GM23338 (cell line): ENCODE measurements around the gene NUP98. TPM values are rescaled to one million over a fixed set of nuclear protein-coding genes. Genes with fewer than 3 reads are reported as not detected.

Experiments
- ATAC-seq: fragments of 200-7000 bp; cut with Tn5 transposase; 3 replicates; pipeline ENCODE4 v1.9.1; 2020
- DNase-seq: peaks from one replicate; pipeline ENCODE4 v3.0.0-alpha.2; 2015; ENCODE audit warnings: low spot score
- H2AFZ ChIP-seq: fragments of 200-600 bp; sonication (generic); 2 replicates; pipeline ENCODE4 v1.8.0; 2016; ENCODE audit warnings: antibody characterized with exemption, mild to moderate bottlenecking, moderate library complexity
- H3F3A ChIP-seq: fragments of 200-600 bp; sonication (generic); replicated peaks from 2 replicates; pipeline ENCODE4 v1.8.0; 2017; ENCODE audit warnings: antibody characterized with exemption, mixed run types, low read depth
- H3K27ac ChIP-seq: fragments of 200-600 bp; sonication (generic); 2 replicates; pipeline ENCODE4 v1.6.1; 2016; ENCODE audit warnings: low read depth
- H3K27me3 ChIP-seq: fragments of 200-600 bp; sonication (generic); 2 replicates; pipeline ENCODE4 v1.8.0; 2016; ENCODE audit warnings: mild to moderate bottlenecking, mixed run types, moderate library complexity; ENCODE audit not compliant: insufficient read depth
- H3K36me3 ChIP-seq: fragments of 200-600 bp; sonication (generic); 2 replicates; pipeline ENCODE4 v1.8.0; 2016; ENCODE audit warnings: mild to moderate bottlenecking; ENCODE audit not compliant: insufficient read depth
- H3K4me1 ChIP-seq: fragments of 200-600 bp; sonication (generic); 2 replicates; pipeline ENCODE4 v1.8.0; 2016; ENCODE audit warnings: mild to moderate bottlenecking, moderate library complexity; ENCODE audit not compliant: insufficient read depth
- H3K4me2 ChIP-seq: fragments of 200-600 bp; sonication (generic); 2 replicates; pipeline ENCODE4 v1.7.1; 2017; ENCODE audit warnings: mixed run types
- H3K4me3 ChIP-seq: fragments of 200-600 bp; sonication (generic); 2 replicates; pipeline ENCODE4 v1.6.1; 2016; ENCODE audit warnings: mixed run types
- H3K79me2 ChIP-seq: fragments of 200-600 bp; sonication (generic); replicated peaks from 2 replicates; pipeline ENCODE4 v1.8.0; 2017; ENCODE audit warnings: mild to moderate bottlenecking; ENCODE audit not compliant: insufficient read depth
- H3K9me2 ChIP-seq: fragments of 200-600 bp; sonication (generic); 2 replicates; pipeline ENCODE4 v1.8.0; 2017; ENCODE audit not compliant: insufficient read depth
- H4K20me1 ChIP-seq: fragments of 200-600 bp; sonication (generic); replicated peaks from 2 replicates; pipeline ENCODE4 v1.8.0; 2017; ENCODE audit warnings: mild to moderate bottlenecking; ENCODE audit not compliant: insufficient read depth
- H3K27ac Mint-ChIP-seq: 2 replicates; pipeline ENCODE4 v1.8.0; 2020; ENCODE audit warnings: inconsistent platforms, mild to moderate bottlenecking, moderate library complexity, mixed read lengths
- H3K27me3 Mint-ChIP-seq: 3 replicates; pipeline ENCODE4 v1.8.0; 2022; ENCODE audit warnings: low read depth, mild to moderate bottlenecking, moderate library complexity, mixed read lengths, inconsistent platforms; ENCODE audit not compliant: insufficient read depth, poor library complexity
- H3K36me3 Mint-ChIP-seq: 3 replicates; pipeline ENCODE4 v1.8.0; 2021; ENCODE audit warnings: low read depth, mild to moderate bottlenecking, inconsistent platforms, moderate library complexity, mixed read lengths
- H3K4me1 Mint-ChIP-seq: 3 replicates; pipeline ENCODE4 v1.8.0; 2020; ENCODE audit warnings: mild to moderate bottlenecking, inconsistent platforms, mixed read lengths
- H3K4me3 Mint-ChIP-seq: 3 replicates; pipeline ENCODE4 v1.8.0; 2021; ENCODE audit warnings: moderate library complexity, mild to moderate bottlenecking, inconsistent platforms, mixed read lengths
- H3K9me3 Mint-ChIP-seq: 3 replicates; pipeline ENCODE4 v1.8.0; 2020; ENCODE audit warnings: moderate library complexity, mild to moderate bottlenecking, inconsistent platforms, mixed read lengths
- CREB1 ChIP-seq: fragments of 250-450 bp; sonication (Bioruptor Pico); IDR thresholded peaks from 2 replicates; pipeline ENCODE4 v1.5.0; 2020; ENCODE audit warnings: low read depth, mild to moderate bottlenecking, moderate library complexity
- CTCF ChIP-seq, 2 experiments: fragments of 200-600 bp in 1 of 2; sonication (generic) in 1 of 2; conservative IDR thresholded peaks; 2 replicates each; pipeline versions ENCODE4 v1.5.1 to v1.6.1; 2016 to 2017; ENCODE audit warnings: antibody characterized with exemption in 2 of 2, low read depth in 2 of 2, mild to moderate bottlenecking in 2 of 2, moderate library complexity in 1 of 2
- ETS1 ChIP-seq: IDR thresholded peaks from 2 replicates; pipeline ENCODE4 v1.6.1; 2016; ENCODE audit warnings: antibody characterized with exemption
- EZH2 ChIP-seq: fragments of 200-600 bp; sonication (generic); IDR thresholded peaks from one replicate; pipeline ENCODE4 v1.8.0; 2017; ENCODE audit warnings: antibody characterized with exemption, mild to moderate bottlenecking, low read depth; ENCODE audit not compliant: unreplicated experiment
- EZH2phosphoT487 ChIP-seq: fragments of 200-600 bp; sonication (generic); IDR thresholded peaks from one replicate; pipeline ENCODE4 v1.8.1; 2018; ENCODE audit warnings: antibody characterized with exemption; ENCODE audit not compliant: unreplicated experiment
- JUNB ChIP-seq: IDR thresholded peaks from one replicate; pipeline ENCODE4 v1.6.1; 2016; ENCODE audit warnings: antibody characterized with exemption; ENCODE audit not compliant: unreplicated experiment
- NANOG ChIP-seq: IDR thresholded peaks from 2 replicates; pipeline ENCODE4 v1.6.1; 2016; ENCODE audit warnings: antibody characterized with exemption, borderline replicate concordance
- POLR2AphosphoS5 ChIP-seq: IDR thresholded peaks from 2 replicates; pipeline ENCODE4 v1.6.1; 2016; ENCODE audit warnings: antibody characterized with exemption, low read depth
- REST ChIP-seq: IDR thresholded peaks from one replicate; pipeline ENCODE4 v1.6.1; 2018; ENCODE audit warnings: antibody characterized with exemption; ENCODE audit not compliant: unreplicated experiment
- STAT1 ChIP-seq: IDR thresholded peaks from one replicate; pipeline ENCODE4 v1.6.1; 2016; ENCODE audit warnings: antibody characterized with exemption; ENCODE audit not compliant: unreplicated experiment
- ZNF114 ChIP-seq: fragments of 250-450 bp; sonication (Bioruptor Pico); IDR thresholded peaks from 2 replicates; pipeline ENCODE4 v1.5.0; 2020; ENCODE audit warnings: mild to moderate bottlenecking, moderate library complexity
- ZNF331 ChIP-seq: fragments of 250-450 bp; sonication (Bioruptor Pico); IDR thresholded peaks from 2 replicates; pipeline ENCODE4 v1.5.0; 2020; ENCODE audit warnings: low read depth, mild to moderate bottlenecking, moderate library complexity
- ZNF462 ChIP-seq: fragments of 250-450 bp; sonication (Bioruptor Pico); IDR thresholded peaks from 2 replicates; pipeline ENCODE4 v1.5.0; 2020; ENCODE audit warnings: mild to moderate bottlenecking, moderate library complexity
- polyA plus RNA-seq: library from polyadenylated mRNA; unstranded; fragments of >200 nt; fragmentation: Nextera tagmentation; extraction: Ambion mirVana; gene quantifications from 2 replicates; pipeline ENCODE4 v1.2.1, GENCODE V29; 2016
- total RNA-seq: library from RNA; depleted of rRNA; stranded (reverse); fragments of >200 nt; shearing (Covaris generic); gene quantifications from 2 replicates; pipeline ENCODE4 v1.2.3, GENCODE V29; 2014

Gene NUP98
- total and polyA plus RNA-seq, 2 experiments from 2014 or later, result 23.9 to 174 TPM

GRCh38 chr11:3712274-3712673 is 85.1 kb downstream of the NUP98 start:
- H4K20me1 ChIP-seq, result peaks cover 20% of the 10 kb centered on the region; the same call in 1 of the 2 replicates
- Mint-ChIP-seq H3K9me3 (no peaks in the 10 kb centered on the region), H3K4me1 (peaks cover 27% of the 10 kb centered on the region), H3K36me3 (peaks cover 73% of the 10 kb centered on the region), H3K27ac (peak overlapping the region; percentile 68), H3K4me3 (no peak overlapping the region), H3K27me3 (peaks cover 3% of the 10 kb centered on the region)
- H3K9me2 ChIP-seq, result no peaks in the 10 kb centered on the region
- DNase-seq (no peak), ATAC-seq (no peak; the same call in 2 of the 3 replicates)
- H3K79me2 ChIP-seq, result peaks cover 22% of the 10 kb centered on the region; the same call in 1 of the 2 replicates
- peaks cover 63% of the 10 kb centered on the region for H3K36me3 ChIP-seq
- TF ChIP-seq ETS1, result no peak
- TF ChIP-seq CREB1 (CRISPR knock-in tag), result no peak
- TF ChIP-seq NANOG, result no peak
- no peak for TF ChIP-seq EZH2
- TF ChIP-seq CTCF (conservative IDR thresholded peaks at IDR 0.05; ENCODE audit: low read depth in 2 of 2), result no peak
- no peak for TF ChIP-seq STAT1
- no peak for TF ChIP-seq EZH2phosphoT487
- no peak for TF ChIP-seq REST
- no peak for TF ChIP-seq ZNF331 (CRISPR knock-in tag)
- no peak for TF ChIP-seq ZNF462
- TF ChIP-seq JUNB, result no peak
- TF ChIP-seq POLR2AphosphoS5, result no peak
- no peak for TF ChIP-seq ZNF114 (CRISPR knock-in tag)
- H3F3A ChIP-seq, result 0 out of 2 replicates have a peak, but pooled peaks cover 3% of the 10 kb centered on the region
- H2AFZ ChIP-seq, result no peak overlapping the region
- H3K27me3 ChIP-seq, result no peaks in the 10 kb centered on the region
- H3K4me3 ChIP-seq, result no peak overlapping the region
- peak overlapping the region; percentile 11 for H3K27ac ChIP-seq
- H3K4me2 ChIP-seq, result no peak overlapping the region
- H3K4me1 ChIP-seq, result peaks cover 18% of the 10 kb centered on the region
